Activated CD4-positive, alpha-beta T cell treated with anti-CD3 and anti-CD28 coated beads for 24 hours (primary cell): Measurements from ENCODE around the gene COPS7A.

Experiments used
- DNase-seq, 2 donors: peaks; one replicate each; pipeline ENCODE4 v3.0.0-alpha.2; 2020; ENCODE audit warnings: low read depth in 2 of 2

The COPS7A gene

GRCh38 chr12:6750506-6750905 is 26.7 kb downstream of the COPS7A start:
- DNase-seq = no peak

- no peak for DNase-seq
Measured at GRCh38 chr12:6751767-6752166, 27.9 kb downstream of the COPS7A start.

DNA sequence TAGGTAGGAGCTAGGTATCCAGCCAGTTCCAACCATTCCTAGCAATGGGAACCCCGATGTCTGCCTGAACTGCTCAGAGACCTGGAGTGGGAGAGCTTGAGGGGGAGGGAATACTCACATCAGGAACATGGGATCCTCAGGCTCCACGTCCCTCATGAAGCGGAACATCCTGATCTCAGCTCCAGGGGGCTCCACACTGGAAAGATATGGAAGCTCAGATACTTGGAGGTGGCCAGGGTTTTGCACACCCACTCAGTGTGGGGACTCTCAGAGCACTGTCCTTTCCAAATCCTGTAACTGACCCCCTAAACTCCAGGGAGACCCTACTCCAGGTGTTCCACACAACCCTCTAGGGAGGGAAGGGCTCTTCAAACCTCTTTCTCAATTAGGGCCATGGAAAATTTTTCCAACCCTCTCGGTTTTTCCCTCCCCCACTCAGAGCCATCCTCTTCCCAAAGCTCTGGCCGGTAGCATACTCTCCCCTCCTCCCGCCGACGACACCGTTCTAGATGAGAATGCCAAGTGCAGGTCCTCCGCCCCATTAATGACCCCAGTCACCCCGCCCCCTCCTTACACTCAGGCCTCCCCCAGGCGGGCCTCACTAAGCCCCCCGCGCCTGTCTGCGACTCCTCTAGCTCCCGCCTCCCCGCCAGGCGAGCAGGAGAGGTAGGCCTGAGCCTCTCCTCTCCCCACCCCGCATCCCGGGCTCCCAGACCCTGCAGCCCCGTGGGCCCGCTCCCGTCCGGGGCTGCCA is 28.5 kb downstream of the COPS7A start:
- no peak for DNase-seq

GRCh38 chr12:6752921-6753771 is 29.3 kb downstream of the COPS7A start, which contains the start of gene MLF2:
MLF2 (minus strand) TSS chr12:6753141; CDS start chr12:6752334, 807 bp downstream.
- DNase-seq = peak; percentile 97 to 98

DNA sequence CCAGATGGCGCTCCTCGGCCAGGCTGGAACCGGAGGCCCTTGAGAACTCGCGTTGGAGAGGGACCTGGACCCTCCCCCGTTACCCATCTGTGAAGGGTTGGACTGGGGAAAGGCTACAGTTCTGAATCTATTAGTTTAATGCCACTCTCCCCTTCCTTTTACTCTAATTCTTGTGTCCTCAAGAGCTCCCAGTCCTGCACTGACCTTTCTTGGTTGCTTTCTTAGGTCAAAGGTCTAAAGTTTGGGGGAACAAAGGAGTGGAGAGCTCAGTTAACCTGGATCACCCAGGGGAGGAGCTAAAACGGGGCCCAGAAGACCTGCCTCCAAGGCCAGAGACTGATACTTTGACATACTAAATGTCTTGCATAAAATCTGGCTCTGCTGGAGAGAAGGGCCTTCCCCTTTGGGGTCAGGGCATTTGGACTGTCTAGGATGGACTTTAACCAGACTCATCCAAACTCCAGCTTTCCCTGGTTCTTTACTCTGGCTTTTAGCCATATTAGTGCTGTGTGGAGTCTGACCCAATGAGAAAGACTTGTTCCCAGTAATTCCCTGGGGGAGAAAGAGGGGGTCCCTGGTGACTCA is 30.0 kb downstream of the COPS7A start:
- no peak for DNase-seq

- no peak for DNase-seq
Measured at GRCh38 chr12:6754411-6754810, 30.6 kb downstream of the COPS7A start.

GRCh38 chr12:6757028-6757690 is 33.3 kb downstream of the COPS7A start:
- no peak for DNase-seq

DNA sequence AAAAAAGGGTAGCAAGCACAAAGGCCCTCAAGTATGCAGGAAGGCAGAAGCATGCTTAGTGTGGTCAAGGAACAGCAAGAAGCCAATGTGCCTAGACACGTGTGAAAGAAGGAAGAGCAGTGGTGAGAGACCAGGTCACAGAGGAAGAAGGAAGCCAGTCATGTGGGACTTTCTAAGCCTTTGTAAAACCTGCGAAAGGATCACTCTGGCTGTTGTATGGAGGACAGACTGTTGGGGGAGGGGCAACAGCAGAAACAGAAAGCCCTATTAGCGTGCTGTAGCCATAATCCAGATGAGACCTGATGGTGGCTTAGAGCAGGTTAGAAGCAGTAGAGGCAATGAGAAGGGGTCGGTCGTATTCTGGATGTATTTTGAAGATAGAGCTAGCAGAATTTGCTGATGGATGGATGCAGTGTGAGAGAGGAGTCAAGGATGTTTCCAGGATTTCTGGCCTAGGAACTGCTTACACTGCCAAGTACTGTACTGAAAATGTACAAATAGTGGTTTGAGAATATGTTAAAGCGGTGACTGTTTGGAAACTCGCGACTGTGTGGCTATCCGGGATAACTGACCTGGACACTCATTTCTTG is 34.8 kb downstream of the COPS7A start:
- no peak for DNase-seq

DNA sequence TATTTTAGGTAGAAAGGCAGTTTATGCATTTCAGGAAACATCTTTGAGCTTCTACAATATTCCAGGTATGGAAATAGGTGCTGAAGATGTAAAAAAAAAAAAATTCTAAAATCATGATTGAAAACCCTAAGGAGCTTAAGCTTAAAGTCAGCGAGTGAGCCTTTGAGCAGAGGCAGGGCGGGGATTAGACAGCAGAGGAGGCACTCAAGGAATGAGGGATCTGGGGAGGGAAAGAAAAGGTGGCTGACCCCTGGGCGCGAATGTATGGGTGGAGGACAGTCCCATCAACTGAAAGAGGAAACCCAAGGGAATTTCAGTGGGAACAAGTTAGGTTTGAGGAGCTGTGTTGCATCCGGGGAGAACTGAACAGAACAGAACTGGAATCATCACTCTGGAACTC is 35.9 kb downstream of the COPS7A start:
- no peak for DNase-seq

GRCh38 chr12:6763380-6763779 is 39.5 kb downstream of the COPS7A start:
- DNase-seq = no peak

GRCh38 chr12:6764011-6764828 is 40.4 kb downstream of the COPS7A start:
- no peak for DNase-seq

DNA sequence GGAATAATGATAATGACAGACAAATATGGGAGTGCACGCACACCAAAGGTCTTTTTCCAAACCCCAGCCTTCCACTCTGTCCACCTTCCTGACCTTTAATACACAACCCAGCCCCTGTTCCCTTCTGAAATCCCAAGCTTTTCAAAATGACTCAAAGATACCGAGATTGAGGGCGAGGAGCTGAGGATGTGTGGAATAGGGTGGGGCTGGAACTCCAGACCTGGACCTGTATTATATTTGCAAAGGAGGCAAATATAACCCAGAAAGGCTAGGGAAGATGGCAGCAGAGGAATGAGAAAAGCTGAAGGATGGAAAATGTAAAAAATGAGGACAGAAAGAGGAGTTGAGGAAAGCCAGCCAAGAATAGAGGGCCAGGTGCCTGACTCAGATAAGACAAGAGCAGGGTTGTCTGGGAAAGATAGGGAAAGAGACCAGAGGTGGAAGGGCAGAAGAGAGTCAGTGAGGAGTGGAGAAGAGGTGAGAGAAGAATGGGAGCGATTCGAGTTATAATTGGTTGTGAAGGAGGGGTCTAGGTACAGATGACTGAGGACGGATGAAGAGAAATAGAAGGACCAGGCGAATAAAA is 41.3 kb downstream of the COPS7A start:
- DNase-seq = no peak

DNA sequence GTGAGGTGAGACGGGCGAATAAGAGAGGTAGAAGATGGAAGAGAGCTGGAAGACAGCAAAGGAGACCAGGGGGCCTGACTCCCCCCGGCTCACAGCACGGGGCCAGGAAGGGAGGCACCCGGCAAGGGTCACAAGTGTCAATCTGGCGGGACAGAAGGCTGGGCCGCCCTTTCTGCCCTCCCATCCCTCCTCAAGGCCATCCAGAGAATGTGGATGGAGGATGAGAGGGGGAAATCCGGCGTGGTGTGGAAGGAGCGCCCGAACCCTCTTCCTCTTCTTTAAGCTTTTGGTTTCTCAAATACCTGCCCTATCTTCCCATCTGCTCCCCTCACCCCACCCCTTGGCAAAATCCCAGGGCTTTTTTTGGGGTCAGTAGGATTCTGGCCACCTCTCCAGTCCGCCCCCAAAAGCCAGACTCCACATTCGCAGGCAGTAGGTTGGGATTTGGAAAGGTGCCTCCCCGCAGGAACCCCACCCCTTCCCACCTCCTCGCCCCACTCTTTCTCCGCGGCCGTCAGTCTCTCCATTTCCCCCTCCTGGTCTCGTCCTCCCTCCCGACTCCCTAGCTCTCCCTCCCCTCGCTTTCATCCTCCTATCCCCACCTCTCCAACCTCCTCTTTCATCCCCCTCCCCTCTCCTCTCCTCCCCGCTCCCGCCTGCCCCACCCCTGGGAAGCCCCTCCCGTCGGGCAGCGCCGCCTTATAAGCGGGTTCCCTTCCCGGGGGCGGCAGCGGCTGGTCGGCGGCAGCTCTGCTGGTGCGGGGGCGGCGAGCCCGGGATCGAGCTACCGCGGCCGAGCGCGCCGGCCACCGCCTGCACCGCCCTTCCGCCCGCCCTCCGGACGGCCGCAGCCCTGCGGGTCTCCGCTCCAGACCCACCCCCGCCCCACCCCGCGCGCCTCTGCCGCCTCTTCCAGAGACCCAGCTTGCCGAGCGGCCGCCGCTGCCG is 42.1 kb downstream of the COPS7A start, which contains the start of gene PTMS:
Gene PTMS, plus strand, starts transcription at position 730 of the 948 bp plus-strand sequence. CDS start 343 bp downstream, outside the sequence.
- no peak for DNase-seq

DNA sequence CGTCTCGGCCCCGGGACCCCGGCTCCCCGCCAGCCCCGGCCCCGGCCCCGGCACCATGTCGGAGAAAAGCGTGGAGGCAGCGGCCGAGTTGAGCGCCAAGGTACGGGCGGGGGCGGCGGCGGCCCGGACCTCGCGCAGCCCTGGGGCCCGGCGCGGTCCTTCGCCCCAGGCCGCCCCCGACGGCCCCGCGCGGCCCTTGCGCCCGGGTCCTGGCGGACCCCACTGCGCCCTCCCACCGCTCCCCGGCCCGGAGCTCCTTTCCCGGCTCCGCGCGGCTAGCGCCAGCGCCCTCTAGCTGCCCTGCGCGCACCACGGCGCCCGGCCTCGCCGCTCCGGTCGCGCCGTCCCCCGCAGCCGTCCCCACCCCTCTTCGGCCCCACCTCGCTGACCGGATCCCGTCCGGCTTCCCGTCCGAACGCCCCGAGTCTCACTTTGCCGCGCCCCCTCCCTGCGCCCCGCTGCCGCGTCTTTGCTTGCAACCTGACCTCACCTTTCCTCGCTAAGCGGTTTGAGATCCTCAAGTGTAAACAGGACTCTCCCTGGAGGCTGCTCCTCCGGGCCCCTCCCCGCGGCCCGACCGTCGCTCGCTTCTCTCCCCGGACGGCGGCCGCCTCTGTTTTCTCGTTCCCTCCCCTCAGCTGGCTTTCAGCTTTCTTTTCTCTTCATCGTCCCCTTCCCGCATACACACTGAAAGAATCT is 43.0 kb downstream of the COPS7A start:
- no peak for DNase-seq

DNA sequence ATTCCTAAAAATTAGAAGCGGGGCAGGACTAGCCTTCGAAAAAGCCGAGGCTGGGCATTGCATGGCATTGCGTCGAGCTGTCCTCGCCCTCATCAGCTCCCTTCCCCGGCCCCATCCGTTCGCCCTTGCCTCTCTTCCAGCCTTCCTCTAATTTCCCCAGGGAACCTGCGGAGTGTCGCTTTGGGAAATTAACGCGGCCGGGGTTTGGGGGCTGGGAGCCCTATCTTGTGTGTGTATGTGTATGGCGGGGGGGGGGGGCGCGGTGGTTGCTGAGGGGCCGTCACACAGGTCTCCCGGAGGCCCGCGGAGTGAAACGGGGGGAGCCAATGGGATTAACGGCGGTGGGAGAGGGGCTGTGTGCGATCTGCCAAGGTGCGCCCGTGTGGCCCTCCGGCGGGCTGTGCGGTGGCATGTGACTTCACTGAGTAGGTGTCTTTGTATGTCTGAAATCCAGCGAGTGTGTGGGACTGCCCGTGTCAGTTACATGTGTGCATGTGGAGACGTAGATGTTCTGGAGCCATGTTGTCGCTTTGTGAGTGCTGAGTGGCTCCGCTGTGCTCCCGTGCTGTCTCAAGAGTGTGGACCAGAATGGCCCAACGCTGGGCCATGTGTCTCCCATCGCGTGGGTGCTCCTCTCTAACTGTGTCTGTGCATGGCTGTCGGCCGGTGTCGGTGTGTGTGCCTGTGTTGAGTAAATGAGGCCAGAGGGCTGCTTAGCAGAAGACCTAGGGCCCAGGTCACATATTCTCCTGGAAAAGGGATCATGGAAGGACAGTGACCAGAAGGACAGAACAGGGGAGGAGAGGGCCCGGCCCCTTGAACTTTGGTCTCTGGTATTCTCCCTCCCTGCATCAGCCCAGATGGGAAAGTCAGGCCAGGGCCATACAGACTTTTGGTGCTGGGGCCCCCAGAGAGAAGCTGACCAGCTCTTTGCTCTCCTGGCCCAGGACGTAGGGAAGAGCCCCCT is 43.8 kb downstream of the COPS7A start:
- no peak for DNase-seq

- DNase-seq = no peak
Measured at GRCh38 chr12:6768437-6768914, 44.6 kb downstream of the COPS7A start.

DNA sequence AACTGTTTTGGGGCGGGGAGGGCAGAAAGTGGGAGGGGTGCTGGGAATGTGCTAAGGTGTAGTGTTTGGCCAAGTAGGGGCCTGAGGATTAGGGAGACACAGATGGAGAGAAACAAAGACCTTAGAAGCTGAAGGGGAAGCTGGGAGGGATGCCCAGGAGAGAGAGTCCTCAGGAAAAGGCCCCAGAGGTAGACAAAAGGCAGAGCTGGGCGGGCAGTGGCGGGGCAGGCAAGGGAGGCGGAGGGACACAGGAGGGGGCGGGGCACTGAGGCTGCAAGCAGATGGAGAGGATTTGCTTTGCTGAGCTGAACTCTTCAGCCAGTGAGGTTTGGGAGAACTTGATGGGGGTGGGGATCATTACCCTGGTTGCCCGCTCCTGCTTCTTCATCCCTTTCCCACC is 45.1 kb downstream of the COPS7A start:
- DNase-seq = no peak
